NCI-H2107 treated with DMSO at 0.1 percent for 48 hours (cell line): Measurements from ENCODE around the gene SLN.

ENCODE experiments used
- DNase-seq: peaks from one replicate; lab custom pipeline; 2025; ENCODE audit not compliant: unreplicated experiment; lab: John Stamatoyannopoulos, UW

Gene SLN

GRCh38 chr11:107719557-107720302, 7.9 kb upstream of the SLN start:
- DNase-seq: no peak

- no peak for DNase-seq
Measured at GRCh38 chr11:107719073-107719472, 7.2 kb upstream of the SLN start.

- DNase-seq: no peak
Measured at GRCh38 chr11:107716884-107717532, 5.2 kb upstream of the SLN start.

- no peak for DNase-seq
Measured at GRCh38 chr11:107713009-107713408, 1.2 kb upstream of the SLN start.

- DNase-seq: no peak
Measured at GRCh38 chr11:107710301-107710700, 1.6 kb downstream of the SLN start.

- no peak for DNase-seq
Measured at GRCh38 chr11:107708792-107709191, 3.1 kb downstream of the SLN start.

- no peak for DNase-seq
Measured at GRCh38 chr11:107707807-107708206, 4.0 kb downstream of the SLN start.

- DNase-seq: no peak
Measured at GRCh38 chr11:107707215-107707671, 4.6 kb downstream of the SLN start.

- no peak for DNase-seq
Measured at GRCh38 chr11:107706531-107706930, 5.3 kb downstream of the SLN start.

GRCh38 chr11:107705027-107705426, 6.8 kb downstream of the SLN start:
- DNase-seq: no peak

GRCh38 chr11:107704451-107704850, 7.4 kb downstream of the SLN start:
- no peak for DNase-seq

GRCh38 chr11:107702723-107703122, 9.1 kb downstream of the SLN start:
- no peak for DNase-seq

GRCh38 chr11:107702109-107702660, 9.7 kb downstream of the SLN start:
- no peak for DNase-seq

GRCh38 chr11:107699371-107700285, 12.2 kb downstream of the SLN start:
- DNase-seq: no peak

- no peak for DNase-seq
Measured at GRCh38 chr11:107697291-107697690, 14.6 kb downstream of the SLN start.

GRCh38 chr11:107696140-107696539, 15.7 kb downstream of the SLN start:
- no peak for DNase-seq

GRCh38 chr11:107695446-107695845, 16.4 kb downstream of the SLN start:
- no peak for DNase-seq

- no peak for DNase-seq
Measured at GRCh38 chr11:107691000-107691750, 20.7 kb downstream of the SLN start.

- DNase-seq: no peak
Measured at GRCh38 chr11:107689317-107690202, 22.3 kb downstream of the SLN start.
